Measurements from ENCODE around the gene ADNP. TPM values are rescaled to one million over a fixed set of nuclear protein-coding genes. Genes with fewer than 3 reads are reported as not detected.
"Not testable (repeated sequence)": the region's sequence is repeated elsewhere in the genome, so short reads cannot be mapped to it uniquely, and the experiment has no call there.

ADNP gene
- total RNA-seq, 1 donor from 2014 or later, result 58.3 TPM

DNA sequence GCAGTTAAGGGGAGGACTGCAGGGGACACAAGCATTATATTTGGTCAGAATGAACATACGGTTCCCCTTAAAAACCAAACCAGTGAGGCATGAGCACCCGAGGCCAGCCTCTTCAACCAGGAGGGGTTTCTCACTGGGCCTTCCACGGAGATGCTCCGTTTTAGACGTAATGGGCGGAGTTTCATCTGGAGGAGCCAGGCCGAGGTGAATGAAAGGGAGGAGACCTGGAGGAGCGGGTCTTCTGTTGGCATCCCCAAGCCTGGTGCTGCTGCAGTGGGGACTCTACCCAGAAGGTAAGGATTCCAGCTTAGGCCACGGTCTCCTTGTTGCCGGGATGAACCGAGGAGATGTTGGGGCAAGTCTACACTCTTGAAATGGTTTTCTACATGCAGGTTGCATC, 47.4 kb downstream of the ADNP start:
- Histone ChIP-seq H3K9me3 (no peaks in the 10 kb centered on the region), H3K27me3 (ENCODE audit: low read depth) (no peaks in the 10 kb centered on the region), H3K36me3 (peaks cover 5% of the 10 kb centered on the region), H3K4me1 (no peaks in the 10 kb centered on the region), H3K27ac (no peak overlapping the region), H3K4me3 (no peak overlapping the region)
- ATAC-seq (no peak), DNase-seq (no peak)
- TF ChIP-seq, protein P1, sequence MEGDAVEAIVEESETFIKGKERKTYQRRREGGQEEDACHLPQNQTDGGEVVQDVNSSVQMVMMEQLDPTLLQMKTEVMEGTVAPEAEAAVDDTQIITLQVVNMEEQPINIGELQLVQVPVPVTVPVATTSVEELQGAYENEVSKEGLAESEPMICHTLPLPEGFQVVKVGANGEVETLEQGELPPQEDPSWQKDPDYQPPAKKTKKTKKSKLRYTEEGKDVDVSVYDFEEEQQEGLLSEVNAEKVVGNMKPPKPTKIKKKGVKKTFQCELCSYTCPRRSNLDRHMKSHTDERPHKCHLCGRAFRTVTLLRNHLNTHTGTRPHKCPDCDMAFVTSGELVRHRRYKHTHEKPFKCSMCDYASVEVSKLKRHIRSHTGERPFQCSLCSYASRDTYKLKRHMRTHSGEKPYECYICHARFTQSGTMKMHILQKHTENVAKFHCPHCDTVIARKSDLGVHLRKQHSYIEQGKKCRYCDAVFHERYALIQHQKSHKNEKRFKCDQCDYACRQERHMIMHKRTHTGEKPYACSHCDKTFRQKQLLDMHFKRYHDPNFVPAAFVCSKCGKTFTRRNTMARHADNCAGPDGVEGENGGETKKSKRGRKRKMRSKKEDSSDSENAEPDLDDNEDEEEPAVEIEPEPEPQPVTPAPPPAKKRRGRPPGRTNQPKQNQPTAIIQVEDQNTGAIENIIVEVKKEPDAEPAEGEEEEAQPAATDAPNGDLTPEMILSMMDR (IDR thresholded peaks at IDR 0.05), result no peak
- intact Hi-C loops (cut with DNase I), result no loop called here

DNA sequence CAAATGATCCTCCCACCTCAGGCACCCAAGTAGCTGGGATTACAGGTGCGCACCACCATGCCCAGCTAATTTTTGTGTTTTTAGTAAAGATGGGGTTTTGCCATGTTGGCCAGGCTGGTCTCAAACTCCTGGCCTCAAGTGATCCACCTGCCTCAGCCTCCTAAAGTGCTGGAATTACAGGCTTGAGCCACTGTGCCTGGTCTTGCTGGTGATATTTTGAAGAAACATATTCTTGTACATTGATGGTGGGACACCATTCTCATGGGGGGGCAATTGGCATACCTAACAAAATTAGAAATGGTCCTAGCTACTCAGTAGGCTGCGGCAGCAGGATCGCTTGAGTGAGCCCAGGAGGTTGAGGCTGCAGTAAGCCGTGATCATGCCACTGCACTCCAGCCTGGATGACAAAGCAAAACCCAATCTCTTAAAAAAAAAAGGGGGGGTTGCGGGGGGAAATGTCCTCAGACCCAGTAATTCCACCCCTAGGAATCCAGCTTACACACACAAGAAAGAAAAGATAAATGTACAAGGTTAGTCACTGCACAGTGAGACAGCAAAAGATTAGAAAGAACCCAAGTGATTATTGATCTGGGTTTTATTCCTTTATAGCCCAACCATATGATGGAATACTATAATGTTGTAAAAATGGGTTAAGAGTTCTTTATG, 49.3 kb downstream of the ADNP start:
- H3K27me3 ChIP-seq (ENCODE audit: low read depth); H3K4me1 ChIP-seq; H3K36me3 ChIP-seq; DNase-seq; ATAC-seq; H3K9me3 ChIP-seq; H3K27ac ChIP-seq; H3K4me3 ChIP-seq; intact Hi-C loops (cut with DNase I): not testable (repeated sequence)

DNA sequence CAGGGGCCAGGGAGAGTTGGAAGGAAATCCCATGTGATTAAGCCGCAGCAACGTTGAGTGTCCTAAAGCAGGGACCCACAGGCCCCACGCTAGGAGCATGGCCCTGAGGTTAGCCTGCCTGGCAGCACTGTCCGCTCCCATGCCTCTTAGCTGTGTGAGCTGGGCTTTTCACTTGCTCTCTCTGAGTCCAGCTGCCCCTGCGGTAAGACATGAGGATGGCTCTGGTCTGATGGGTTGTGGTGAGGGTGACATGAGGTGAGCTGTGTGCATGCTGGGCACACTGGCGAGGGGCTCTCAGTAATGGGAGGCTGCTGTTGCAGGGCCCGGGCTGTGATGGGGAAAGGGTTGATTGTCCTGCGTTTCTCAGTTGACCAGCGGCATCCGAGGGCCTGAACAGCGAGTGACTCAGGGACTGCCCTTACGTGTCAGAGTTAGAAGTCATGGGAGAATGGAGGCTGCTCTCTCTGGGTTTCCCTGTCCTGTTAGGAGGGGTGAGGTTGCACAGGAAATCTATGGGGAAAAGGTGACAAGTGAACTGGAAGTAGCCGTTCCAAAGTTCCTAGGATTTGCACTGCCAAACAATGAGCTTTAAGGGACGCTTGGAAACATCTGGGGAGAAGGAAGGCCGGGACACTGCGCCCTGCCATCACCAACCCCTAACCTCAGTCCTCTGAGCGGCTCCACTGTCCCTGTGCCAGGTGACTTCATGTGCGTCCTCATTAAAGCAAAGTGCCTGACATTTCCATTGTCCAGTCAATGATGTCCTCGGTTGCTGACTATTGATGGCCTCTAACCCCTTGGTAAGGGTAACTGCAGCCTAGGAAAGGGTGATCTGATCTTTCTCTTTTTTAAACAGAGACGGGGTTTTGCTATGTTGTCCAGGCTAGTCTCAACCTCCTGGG, 51.3 kb downstream of the ADNP start:
- TF ChIP-seq, protein P1 (IDR thresholded peaks at IDR 0.05), result no peak
- no peaks in the 10 kb centered on the region for H3K4me1 ChIP-seq
- H3K9me3 ChIP-seq, result no peaks in the 10 kb centered on the region
- H3K27ac ChIP-seq, result no peak overlapping the region
- no peak for ATAC-seq
- no peak for DNase-seq
- H3K4me3 ChIP-seq, result no peak overlapping the region
- no peaks in the 10 kb centered on the region for H3K36me3 ChIP-seq
- H3K27me3 ChIP-seq (ENCODE audit: low read depth), result no peaks in the 10 kb centered on the region
- intact Hi-C loops (cut with DNase I), result no loop called here

DNA sequence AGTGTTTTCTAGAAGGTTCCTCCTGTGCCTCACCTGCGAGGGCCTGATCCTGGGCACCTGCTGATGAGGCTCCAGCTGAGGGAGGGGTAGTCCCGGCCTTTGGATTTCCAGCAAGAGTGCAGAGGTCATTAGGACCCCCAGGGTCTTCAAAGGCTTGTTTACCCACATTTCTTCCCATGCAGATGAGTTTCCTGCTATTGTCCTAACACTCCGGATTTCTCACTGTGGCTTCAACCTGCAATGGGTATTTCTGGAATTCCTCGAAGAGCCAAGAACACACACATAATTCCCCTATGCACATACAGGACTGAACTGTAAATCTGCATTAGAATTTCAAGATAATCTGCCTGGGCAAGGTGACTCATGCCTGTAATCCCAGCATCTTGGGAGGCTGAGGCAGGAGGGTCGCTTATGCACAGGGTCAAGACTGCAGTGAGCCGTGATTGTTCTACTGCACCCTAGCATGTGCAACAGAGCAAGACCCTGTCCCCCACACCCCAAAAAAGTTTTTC, 53.9 kb downstream of the ADNP start:
- Histone ChIP-seq H3K36me3 (no peaks in the 10 kb centered on the region), H3K27ac (no peak overlapping the region), H3K4me3 (no peak overlapping the region), H3K9me3 (no peaks in the 10 kb centered on the region), H3K4me1 (no peaks in the 10 kb centered on the region), H3K27me3 (ENCODE audit: low read depth) (no peaks in the 10 kb centered on the region)
- DNase-seq, result no peak
- TF ChIP-seq, protein P1 (IDR thresholded peaks at IDR 0.05), result no peak
- intact Hi-C loops (cut with DNase I), result no loop called here
- ATAC-seq, result no peak

DNA sequence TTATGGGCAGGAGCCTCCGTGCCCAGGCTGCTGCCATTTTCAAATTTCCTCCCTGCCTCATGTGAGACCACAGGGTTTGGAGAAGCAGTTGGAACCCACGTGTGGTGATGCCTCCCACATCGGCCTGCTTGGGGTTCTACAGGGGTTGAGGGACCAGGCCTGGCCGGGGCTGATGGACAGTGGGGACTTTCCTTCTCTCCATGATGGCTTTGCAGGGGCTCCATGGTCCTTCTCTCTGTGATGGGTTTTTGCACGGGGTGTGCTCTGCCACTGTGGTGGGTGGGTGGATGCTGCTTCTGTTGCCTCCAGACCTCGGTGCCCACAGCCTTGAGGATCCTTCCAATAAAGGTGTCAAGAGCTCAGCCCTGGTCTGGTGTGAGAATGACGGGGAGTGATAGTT, 54.4 kb downstream of the ADNP start:
- ATAC-seq (no peak), DNase-seq (no peak)
- intact Hi-C loops (cut with DNase I), result no loop called here
- no peak overlapping the region for H3K27ac ChIP-seq
- no peaks in the 10 kb centered on the region for H3K9me3 ChIP-seq
- no peaks in the 10 kb centered on the region for H3K36me3 ChIP-seq
- TF ChIP-seq, protein P1 (IDR thresholded peaks at IDR 0.05), result no peak
- H3K4me1 ChIP-seq, result no peaks in the 10 kb centered on the region
- no peak overlapping the region for H3K4me3 ChIP-seq
- no peaks in the 10 kb centered on the region for H3K27me3 ChIP-seq (ENCODE audit: low read depth)
